Activated naive CD4-positive, alpha-beta T cell treated with anti-CD3 and anti-CD28 coated beads, Interleukin-2, amount 50 U/mL, for 24 hours (primary cell): ENCODE measurements around the gene LYST.
"Not testable (repeated sequence)": the region's sequence is repeated elsewhere in the genome, so short reads cannot be mapped to it uniquely, and the experiment has no call there.

Experiments
- H3K27ac Mint-ChIP-seq: one replicate; pipeline ENCODE4 v1.8.0; 2021; ENCODE audit warnings: mild to moderate bottlenecking, mixed read lengths
- H3K27me3 Mint-ChIP-seq: one replicate; pipeline ENCODE4 v1.8.0; 2021; ENCODE audit warnings: mixed read lengths
- H3K36me3 Mint-ChIP-seq: one replicate; pipeline ENCODE4 v1.8.0; 2021; ENCODE audit warnings: mixed read lengths
- H3K4me1 Mint-ChIP-seq: one replicate; pipeline ENCODE4 v1.8.0; 2021; ENCODE audit warnings: mixed read lengths
- H3K4me3 Mint-ChIP-seq: one replicate; pipeline ENCODE4 v1.8.0; 2021; ENCODE audit warnings: mild to moderate bottlenecking, mixed read lengths
- H3K9me3 Mint-ChIP-seq: one replicate; pipeline ENCODE4 v1.8.0; 2021; ENCODE audit warnings: mixed read lengths

The LYST gene

GRCh38 chr1:235624721-235625333 is 241.9 kb downstream of the LYST start:
- Mint-ChIP-seq H3K4me3 (no peak overlapping the region), H3K27ac (no peak overlapping the region), H3K36me3 (no peaks in the 10 kb centered on the region), H3K4me1 (no peaks in the 10 kb centered on the region), H3K27me3 (peaks cover 7% of the 10 kb centered on the region), H3K9me3 (no peaks in the 10 kb centered on the region)

GRCh38 chr1:235622936-235623779 is 243.5 kb downstream of the LYST start:
- H3K9me3 Mint-ChIP-seq: no peaks in the 10 kb centered on the region
- no peaks in the 10 kb centered on the region for H3K4me1 Mint-ChIP-seq
- peaks cover 7% of the 10 kb centered on the region for H3K27me3 Mint-ChIP-seq
- no peak overlapping the region for H3K4me3 Mint-ChIP-seq
- no peak overlapping the region for H3K27ac Mint-ChIP-seq
- H3K36me3 Mint-ChIP-seq: no peaks in the 10 kb centered on the region

DNA sequence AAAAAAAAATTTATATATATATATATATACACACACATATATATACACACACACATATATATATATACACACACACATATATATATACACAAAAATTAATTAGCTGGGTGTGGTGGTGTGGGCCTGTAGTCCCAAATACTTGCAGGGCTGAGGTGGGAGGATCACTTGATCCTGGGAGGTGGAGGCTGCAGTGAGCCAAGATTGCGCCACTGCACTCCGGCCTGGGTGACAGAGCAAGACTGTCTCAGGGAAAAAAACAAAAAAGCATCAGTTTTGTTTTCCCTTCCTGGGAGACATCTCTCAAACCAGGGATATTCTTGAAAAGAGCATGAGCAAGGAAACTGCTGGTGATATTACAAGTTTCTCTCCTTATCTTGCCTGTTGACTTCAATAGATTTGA is 247.6 kb downstream of the LYST start:
- H3K4me1 Mint-ChIP-seq, H3K36me3 Mint-ChIP-seq, H3K4me3 Mint-ChIP-seq, H3K9me3 Mint-ChIP-seq, H3K27me3 Mint-ChIP-seq, H3K27ac Mint-ChIP-seq: not testable (repeated sequence)

DNA sequence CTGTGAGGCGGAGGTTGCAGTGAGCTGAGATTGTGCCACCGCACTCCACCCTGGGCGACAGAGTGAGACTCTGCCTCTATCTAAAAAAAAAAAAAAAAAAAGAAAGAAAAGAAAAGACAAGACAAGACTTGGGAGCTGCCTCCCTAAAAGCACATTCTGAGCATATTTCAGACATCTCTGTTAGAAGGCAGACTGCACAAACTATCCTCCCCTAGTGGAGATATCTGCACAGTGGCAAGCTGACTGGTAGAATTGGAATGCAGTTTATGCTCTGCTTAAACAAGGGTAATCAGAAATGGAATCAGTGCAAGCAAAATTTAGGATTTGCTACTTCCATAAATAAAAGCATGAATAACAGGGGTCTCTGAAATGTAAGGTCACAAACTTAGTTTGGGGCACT is 248.9 kb downstream of the LYST start:
- H3K27me3 Mint-ChIP-seq: peaks cover 1% of the 10 kb centered on the region
- H3K36me3 Mint-ChIP-seq: no peaks in the 10 kb centered on the region
- H3K27ac Mint-ChIP-seq: no peak overlapping the region

GRCh38 chr1:235617140-235617539 is 249.6 kb downstream of the LYST start:
- no peaks in the 10 kb centered on the region for H3K4me1 Mint-ChIP-seq
- H3K4me3 Mint-ChIP-seq: no peak overlapping the region
- H3K27ac Mint-ChIP-seq: no peak overlapping the region
- peaks cover under 1% of the 10 kb centered on the region for H3K27me3 Mint-ChIP-seq
- no peaks in the 10 kb centered on the region for H3K36me3 Mint-ChIP-seq
- no peaks in the 10 kb centered on the region for H3K9me3 Mint-ChIP-seq

More for the DNA sequence above, 248.9 kb downstream of the LYST start:
- no peaks in the 10 kb centered on the region for H3K9me3 Mint-ChIP-seq
- H3K4me3 Mint-ChIP-seq: no peak overlapping the region
- H3K4me1 Mint-ChIP-seq: no peaks in the 10 kb centered on the region

DNA sequence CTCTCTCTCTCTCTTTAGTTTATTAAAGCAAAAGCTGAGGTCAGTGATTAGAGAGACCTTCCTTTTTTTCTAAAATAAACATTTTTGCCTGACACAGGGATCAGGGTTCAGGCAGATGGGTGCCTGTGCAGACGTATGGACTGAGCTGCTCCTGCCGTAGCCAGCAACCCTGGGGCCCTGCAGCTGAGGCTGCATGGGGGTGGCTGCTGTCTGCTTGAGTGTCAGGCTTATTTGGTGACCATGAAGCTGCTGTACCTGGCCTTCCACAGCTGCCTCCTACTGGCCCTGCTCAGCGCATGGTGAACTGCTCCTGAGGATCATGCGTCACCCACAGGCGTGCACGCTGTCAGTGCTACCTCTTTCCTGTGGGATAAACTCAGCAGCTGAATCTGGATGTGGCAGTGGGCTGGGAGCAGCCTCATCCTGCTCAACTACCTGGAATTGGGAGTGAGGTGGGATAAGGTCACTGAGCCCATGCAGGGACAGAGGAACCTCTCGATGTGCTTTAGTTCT is 252.2 kb downstream of the LYST start:
- no peaks in the 10 kb centered on the region for H3K4me1 Mint-ChIP-seq
- H3K36me3 Mint-ChIP-seq: no peaks in the 10 kb centered on the region
- no peak overlapping the region for H3K4me3 Mint-ChIP-seq
- H3K27me3 Mint-ChIP-seq: no peaks in the 10 kb centered on the region
- H3K27ac Mint-ChIP-seq: no peak overlapping the region
- no peaks in the 10 kb centered on the region for H3K9me3 Mint-ChIP-seq

DNA sequence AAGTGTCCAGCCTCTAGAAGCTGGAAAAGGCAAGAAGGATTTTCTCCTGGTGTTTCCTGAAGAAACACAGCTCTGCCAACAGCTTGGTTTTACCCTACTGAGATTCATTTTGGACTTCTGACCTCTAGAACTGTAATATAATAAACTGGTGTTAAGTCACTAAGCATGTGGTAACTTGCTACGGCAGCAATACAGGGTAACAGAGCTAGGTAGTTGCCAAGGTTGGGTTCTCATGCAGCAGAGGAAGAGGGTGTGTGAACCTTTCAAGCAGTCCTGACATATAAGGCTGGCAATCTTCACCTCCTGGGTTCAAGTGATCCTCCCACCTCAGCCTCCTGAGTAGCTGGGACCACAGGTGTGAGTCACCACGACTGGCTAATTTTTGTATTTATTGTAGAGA is 253.1 kb downstream of the LYST start:
- H3K27me3 Mint-ChIP-seq: no peaks in the 10 kb centered on the region
- H3K36me3 Mint-ChIP-seq: no peaks in the 10 kb centered on the region
- no peaks in the 10 kb centered on the region for H3K9me3 Mint-ChIP-seq
- H3K4me1 Mint-ChIP-seq: no peaks in the 10 kb centered on the region
- H3K4me3 Mint-ChIP-seq: no peak overlapping the region
- no peak overlapping the region for H3K27ac Mint-ChIP-seq

- Mint-ChIP-seq H3K4me3 (no peak overlapping the region), H3K9me3 (no peaks in the 10 kb centered on the region), H3K27ac (no peak overlapping the region), H3K27me3 (no peaks in the 10 kb centered on the region), H3K4me1 (no peaks in the 10 kb centered on the region), H3K36me3 (no peaks in the 10 kb centered on the region)
Observed at GRCh38 chr1:235612761-235613160, 253.9 kb downstream of the LYST start.
